GM18870 (cell line): Measurements from ENCODE around the gene CAMK2G.
A peak's percentile ranks its signal among the peaks of the same experiment; 100 is the strongest.
"Not testable (repeated sequence)": the region's sequence is repeated elsewhere in the genome, so short reads cannot be mapped to it uniquely, and the experiment has no call there.

Source experiments
- ATAC-seq: cut with Tn5 transposase; IDR thresholded peaks from one replicate; pipeline ENCODE4 v1.9.1; 2021; ENCODE audit warnings: moderate library complexity; ENCODE audit not compliant: unreplicated experiment

CAMK2G gene

GRCh38 chr10:73798927-73799560 is 75.3 kb downstream of the CAMK2G start:
- ATAC-seq: no peak

GRCh38 chr10:73798087-73798486 is 76.3 kb downstream of the CAMK2G start:
- no peak for ATAC-seq

- ATAC-seq: no peak
Measured at GRCh38 chr10:73797324-73798025, 76.9 kb downstream of the CAMK2G start.

- no peak for ATAC-seq
Measured at GRCh38 chr10:73796766-73797165, 77.6 kb downstream of the CAMK2G start.

- not testable (repeated sequence) for ATAC-seq
Measured at GRCh38 chr10:73796035-73796434, 78.3 kb downstream of the CAMK2G start.

GRCh38 chr10:73795491-73795890 is 78.9 kb downstream of the CAMK2G start:
- not testable (repeated sequence) for ATAC-seq

- ATAC-seq: no peak
Measured at GRCh38 chr10:73793456-73793855, 80.9 kb downstream of the CAMK2G start.

GRCh38 chr10:73791871-73792400 is 82.4 kb downstream of the CAMK2G start:
- no peak for ATAC-seq

- no peak for ATAC-seq
Measured at GRCh38 chr10:73790886-73791625, 83.3 kb downstream of the CAMK2G start.

- ATAC-seq: no peak
Measured at GRCh38 chr10:73789659-73790055, 84.7 kb downstream of the CAMK2G start.

GRCh38 chr10:73788864-73789658 is 85.3 kb downstream of the CAMK2G start:
- ATAC-seq: no peak

GRCh38 chr10:73787031-73787800 is 87.1 kb downstream of the CAMK2G start:
- not testable (repeated sequence) for ATAC-seq

- ATAC-seq: no peak
Measured at GRCh38 chr10:73786512-73786885, 87.9 kb downstream of the CAMK2G start.

GRCh38 chr10:73785721-73786511 is 88.4 kb downstream of the CAMK2G start:
- ATAC-seq: peak; percentile 2

GRCh38 chr10:73785211-73785720 is 89.1 kb downstream of the CAMK2G start, which contains the start of gene ZSWIM8:
ZSWIM8 (plus strand) TSS chr10:73785606; CDS start chr10:73785879, 273 bp downstream.
- peak; percentile 74 for ATAC-seq

- no peak for ATAC-seq
Measured at GRCh38 chr10:73782749-73783085, 91.6 kb downstream of the CAMK2G start.

GRCh38 chr10:73781879-73782748 is 92.2 kb downstream of the CAMK2G start, which contains the start of gene CHCHD1:
CHCHD1 (plus strand) TSS chr10:73782048; CDS start chr10:73782076, 28 bp downstream.
- ATAC-seq: peak; percentile 46

GRCh38 chr10:73781548-73781878 is 92.8 kb downstream of the CAMK2G start:
- ATAC-seq: no peak
